ENCODE data around the gene MRPL14.

DNA sequence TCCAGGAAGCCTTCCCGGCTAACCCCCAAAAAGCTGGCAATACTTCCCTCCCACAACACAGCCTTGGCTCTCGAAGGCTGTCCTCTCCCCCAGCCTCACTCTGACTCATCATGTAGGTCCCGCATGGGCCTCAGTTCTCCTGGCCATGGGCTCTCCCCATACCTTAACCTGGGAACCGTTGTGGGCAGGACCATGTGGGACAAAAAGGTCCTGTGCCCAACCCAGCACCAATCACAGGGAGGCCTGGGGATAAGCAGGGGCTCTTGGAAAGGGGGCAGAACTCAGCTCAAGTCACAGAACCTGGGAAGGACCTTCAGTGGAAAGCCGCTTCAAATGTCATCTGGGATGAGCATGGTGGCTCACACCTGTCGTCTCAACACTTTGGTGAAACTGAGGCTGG lies 45.5 kb downstream of the MRPL14 start:
- TF ChIP-seq EZH2phosphoT487 (IDR thresholded peaks at IDR 0.05; ENCODE audit: borderline replicate concordance) (no peak), CTCF (conservative IDR thresholded peaks at IDR 0.05; ENCODE audit: low read length) (no peak)
